ENCODE data around the gene TMEM30A.
A peak's percentile ranks its signal among the peaks of the same experiment; 100 is the strongest.

The TMEM30A gene

DNA sequence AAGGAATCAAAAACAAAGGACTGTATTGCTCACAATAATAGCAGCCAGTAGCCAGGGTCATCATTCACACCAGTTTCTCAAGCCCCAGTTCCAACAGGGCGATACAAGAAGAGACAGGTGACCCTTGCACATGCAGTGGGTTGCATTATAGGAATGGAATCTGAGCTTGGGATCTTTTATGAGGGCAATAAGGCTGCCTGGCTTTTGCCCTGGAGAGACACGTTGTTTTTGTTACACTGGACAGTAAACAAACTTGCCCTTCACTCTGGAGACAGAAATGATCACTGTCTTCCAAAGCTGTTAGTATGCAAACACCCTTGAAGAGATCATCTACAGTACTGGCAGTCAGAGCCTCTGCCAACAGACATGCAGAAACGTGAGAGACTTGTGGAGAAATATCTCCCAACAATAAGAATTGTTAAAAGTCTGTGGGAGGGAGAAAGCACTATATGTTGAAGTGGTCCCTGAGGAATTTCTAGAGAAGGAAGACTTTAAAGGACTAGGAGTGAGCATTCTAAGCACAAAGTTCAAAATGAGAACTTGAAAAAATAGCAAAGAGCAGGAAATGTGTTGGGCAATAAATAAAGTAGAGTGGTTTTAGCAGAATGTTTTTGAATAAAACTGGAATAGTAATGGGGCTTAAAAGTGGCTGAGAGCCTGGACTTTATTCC is 72.5 kb downstream of the TMEM30A start:
- no peak for DNase-seq

DNA sequence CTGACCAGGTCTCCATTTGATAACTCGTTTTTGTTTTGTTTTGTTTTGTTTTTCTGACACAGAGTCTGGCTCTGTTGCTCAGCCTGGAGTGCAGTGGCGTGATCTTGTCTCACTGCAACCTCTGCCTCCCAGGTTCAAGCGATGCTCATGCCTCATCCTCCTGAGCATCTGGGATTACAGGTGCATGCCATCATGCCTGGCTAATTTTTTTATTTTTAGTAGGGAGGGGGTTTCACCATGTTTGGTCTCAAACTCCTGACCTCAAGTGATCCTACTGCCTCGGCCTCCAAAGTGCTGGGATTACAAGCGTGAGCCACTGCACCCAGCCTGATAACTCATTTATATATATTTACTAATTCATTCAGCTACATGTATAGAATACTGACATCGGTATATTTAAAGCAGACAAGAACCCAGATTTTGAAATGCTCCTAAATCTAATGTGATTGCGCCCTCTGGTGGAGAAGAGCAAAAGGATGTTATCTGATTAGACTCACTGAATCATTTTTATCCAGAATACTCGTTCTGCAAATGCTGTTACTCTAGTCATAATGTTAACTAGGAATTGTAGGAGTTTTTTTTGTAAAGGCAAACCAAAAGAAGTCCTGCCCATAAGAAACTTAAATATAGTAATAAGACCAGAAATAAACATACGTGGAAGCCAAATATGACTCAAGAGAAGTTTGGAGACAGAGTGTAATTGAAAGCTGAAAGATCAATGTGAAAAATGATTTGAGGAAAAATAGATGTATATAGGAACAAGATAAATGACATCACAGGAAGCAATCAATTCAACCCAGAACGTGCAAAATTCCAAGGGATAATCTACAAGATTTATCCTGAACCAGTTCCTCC is 73.5 kb downstream of the TMEM30A start:
- DNase-seq = no peak

DNA sequence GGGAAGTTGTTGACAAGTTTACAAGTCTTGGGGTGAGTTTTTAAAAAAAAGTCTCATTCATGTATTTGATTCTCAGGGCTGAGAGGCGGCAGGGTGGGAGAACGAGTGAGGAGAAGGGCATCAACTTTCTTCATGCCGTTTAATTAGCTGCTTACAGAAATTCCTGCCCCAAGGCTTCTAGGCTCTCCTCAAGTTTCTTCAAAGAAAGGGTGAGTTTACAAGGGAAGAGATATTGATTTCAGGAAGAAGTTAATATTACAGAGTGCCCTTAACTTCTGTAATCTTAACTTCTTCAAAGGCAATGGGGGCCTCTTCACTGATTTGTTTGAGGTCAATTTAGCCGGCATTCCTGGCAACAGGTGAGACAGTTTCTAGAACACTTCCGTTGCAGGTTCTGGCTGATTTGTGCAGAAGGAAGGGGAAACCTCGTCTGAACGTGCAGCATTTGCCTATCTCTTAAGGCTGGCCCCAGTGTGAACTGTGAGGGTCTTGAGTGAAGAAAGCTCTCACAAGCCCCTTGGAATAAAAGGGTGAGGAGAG is 75.3 kb downstream of the TMEM30A start:
- DNase-seq = no peak

DNA sequence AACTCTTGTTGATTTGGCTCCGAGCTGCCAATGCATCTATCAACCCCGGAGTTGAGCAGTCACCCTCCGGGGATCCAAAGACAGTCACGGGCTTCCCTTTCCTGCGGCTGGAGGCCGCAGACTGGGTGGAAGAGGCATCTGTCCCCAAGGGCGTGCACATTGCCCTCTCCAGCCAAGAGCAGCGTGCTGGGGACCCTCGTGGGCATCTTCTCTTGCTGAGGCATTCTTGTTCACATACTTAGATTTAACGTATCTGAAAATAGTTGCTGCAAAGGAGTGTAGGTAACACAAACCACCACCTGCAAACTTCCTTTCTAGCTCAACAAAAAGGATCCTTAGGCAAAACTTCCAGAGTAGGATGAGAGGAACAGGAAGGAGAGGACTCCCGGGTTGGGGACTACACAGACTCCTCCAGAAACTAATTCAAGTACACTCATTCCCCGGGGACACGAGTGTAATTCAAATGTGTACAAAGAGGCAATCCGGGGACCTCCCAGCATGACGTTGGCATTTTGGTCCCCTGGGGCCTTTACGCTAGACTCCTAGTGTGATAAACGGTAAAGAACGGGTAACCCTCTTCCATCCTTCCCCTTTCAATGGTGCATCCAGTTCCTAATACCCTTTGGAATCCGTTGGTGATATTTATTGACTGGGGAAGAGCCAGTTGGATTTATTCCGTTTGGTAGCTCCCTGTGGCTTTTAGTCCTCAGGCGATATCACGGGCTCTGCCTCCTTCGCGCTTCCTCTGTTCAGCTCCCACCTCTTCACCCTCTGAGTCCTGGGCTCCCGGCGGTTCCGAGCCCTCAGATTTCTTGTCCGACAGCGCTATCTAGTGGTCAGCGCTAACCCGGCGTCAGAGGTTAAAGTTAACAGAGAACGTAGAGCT is 76.1 kb downstream of the TMEM30A start:
- peak; percentile 90 to 92 for DNase-seq

DNA sequence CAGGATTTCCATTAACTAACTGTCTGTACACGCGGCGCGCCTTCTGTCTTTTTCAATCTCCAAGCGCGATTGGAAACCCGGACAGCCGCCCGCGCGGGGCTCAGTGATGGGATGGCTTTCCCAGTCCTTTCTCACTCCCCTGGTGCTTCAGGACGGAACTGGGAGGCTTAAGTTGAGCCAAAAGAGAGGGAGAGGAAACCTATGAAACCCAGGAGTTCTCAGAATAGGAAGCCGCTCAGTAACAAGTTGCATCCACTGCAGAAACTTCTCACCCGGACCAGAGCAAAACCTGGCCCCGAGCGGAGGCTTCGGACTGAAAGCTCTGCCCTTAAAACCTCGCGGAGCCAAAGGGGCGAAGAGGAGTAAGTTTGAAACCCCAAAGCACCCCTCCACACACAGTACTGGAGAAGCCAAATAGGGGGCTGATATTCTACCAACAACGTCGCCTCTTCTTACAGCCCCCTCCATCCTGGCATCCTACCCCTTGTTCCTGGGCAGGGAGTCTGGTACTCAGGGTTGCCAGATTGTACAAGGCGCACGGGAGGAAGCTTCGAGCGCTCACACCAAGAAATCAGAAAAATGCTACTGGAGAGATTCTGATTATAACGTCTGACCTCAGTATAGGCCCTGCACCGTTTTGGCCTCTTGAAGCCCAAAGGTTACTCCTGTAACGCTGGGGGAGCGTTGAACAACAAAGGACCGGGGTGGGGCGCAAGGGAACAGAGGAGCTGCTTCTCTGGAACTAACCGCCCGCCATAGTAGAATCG is 77.8 kb downstream of the TMEM30A start:
- peak in 1 of 2 experiments; percentile 39 for DNase-seq

DNA sequence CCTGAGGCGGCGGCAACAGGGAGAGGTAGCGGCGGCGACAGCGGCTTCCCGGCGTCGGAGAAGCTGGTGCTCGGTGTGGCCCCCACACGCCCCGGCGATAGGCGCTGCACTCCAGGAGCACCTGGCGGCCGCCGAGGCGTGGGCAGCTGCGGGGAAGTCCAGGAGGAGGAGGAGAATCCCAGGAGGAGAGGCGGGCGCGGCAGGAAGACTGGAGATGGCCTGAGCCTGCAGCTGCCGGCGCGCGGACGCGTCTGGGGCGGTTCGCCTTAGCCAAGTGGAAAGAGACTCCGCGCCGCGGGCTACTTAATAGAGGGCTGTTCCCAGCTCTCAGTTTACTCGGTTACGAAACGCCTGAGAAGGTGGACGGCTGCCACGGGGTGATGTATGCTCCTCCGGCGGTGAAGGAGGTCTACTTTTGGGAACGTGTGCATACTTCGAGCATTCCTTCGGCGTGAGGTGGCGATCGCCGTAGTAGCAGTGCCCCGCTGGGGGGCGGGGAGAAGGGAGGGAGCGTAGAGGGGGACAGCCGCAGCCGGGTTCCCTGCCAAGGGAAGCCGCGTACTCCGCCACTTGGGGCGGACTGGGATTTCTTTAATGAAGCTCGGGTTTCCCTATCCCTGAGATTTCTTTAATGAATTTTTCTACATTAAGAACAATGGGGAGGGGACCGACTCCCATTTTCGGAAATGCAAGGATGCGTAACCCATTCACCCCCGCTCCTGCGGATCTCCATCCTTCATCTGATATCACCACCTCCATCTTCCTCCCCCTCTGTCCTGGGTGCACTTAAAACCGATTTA is 78.6 kb downstream of the TMEM30A start, which contains the start of gene COL12A1:
COL12A1 (minus strand) TSS at position 278 of the 800 bp plus-strand sequence. CDS start 3,261 bp downstream, outside the sequence.
- peak; percentile 41 to 54 for DNase-seq

DNA sequence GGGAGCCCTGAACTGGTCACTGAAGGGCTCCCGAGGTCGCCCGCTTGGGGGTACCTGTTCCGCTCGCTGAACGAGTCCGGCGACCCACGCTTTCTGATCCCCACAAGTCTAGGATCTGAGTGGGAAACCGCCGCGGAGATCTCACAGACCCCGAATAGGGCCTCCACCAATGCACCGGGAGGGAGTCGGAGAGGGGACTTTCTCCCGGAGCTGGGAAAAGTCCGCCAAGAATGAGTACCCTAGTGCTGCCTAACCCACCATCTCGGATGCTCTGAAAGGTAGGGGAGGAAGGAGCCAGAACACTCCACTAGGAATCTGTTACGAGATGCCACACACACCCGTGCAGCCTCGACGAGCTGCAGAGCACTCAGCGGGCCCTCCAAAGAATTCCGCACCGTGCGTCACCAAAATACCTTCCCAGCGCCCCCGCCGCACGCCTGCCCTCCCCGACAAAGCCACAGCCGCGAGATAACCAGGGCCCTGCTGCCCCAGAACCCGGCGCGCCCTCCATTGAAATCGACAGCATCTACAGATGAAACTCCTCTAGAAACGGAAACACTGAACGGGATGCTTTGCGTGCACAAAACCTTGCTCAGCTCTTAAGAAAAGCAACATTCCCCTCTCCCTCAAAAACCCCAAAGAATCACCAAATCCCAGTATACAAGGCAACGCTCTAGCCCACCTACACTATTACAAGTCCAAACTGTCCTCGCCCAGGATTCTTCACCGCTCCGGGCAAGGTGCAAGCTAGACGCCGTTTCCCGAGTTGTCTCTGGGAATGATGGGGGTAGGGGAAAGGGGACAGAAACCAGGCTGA is 79.4 kb downstream of the TMEM30A start:
- DNase-seq = peak in 1 of 2 experiments; percentile 44

DNA sequence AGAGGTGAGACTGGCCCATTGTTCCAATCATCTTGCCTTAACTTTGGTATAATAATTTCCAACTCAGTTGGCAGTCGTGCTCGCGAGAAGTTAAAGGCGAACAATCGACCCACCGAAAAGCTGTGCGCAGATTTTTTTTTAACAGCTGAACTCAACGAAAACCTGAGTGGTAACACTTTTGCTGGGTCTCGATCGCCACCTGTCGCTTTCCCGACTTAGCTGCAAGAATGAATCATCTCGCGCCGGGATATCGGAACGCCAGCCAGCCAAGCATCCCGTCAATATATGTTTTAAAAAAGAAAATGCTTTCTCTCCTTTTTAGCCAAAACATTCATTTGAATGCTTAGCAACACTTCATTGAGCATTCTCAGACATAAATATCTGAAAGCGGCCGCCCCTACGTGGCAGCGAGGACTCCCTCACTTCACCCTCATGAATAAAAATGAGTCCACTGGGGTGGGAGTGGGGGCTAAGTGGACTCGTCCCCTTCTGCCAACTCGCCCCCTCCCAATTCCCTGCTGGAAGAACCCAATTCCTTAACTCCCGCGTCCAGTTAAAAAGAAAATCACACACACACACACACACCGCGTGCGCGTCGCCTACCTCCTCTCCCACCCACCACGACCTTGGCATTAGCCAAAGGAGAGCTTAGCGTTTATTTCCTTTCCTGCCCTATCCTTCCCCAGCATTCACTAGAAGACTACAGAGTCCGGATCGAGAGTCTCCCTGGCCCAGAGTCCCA is 80.2 kb downstream of the TMEM30A start:
- DNase-seq = peak; percentile 62 to 65

DNA sequence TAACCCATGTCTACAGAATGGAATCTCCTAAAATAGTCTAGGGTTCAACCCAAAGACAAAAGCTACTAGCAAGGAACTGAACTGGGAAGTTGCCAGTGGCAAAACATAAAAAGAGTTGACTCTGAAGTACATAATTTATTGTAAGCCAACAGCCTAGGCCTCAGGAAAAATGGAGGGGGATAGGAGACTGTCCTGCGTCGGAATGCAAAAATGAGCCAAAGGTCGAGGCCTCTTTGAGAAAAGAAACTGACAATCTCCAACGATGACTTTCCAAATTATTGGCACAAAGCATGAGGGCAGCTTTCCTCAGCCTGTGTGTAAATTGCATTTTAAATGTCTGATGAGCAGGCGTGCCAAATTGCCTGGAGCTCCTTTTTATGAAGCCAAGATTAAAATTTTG is 80.9 kb downstream of the TMEM30A start:
- DNase-seq = no peak

Data from activated T-cell treated with anti-CD3 and anti-CD28 coated beads, Interleukin-2, amount 50 U/mL, for 48 hours (primary cell).